ENCODE measurements around the gene MT1G. TPM values are rescaled to one million over a fixed set of nuclear protein-coding genes. Genes with fewer than 3 reads are reported as not detected.

MT1G gene
- total RNA-seq, 1 experiment from 2014 or later, result not detected

GRCh38 chr16:56649271-56649670 lies 18.6 kb downstream of the MT1G start:
- H3K27me3 Mint-ChIP-seq (ENCODE audit: unreplicated experiment), result peaks cover 81% of the 10 kb centered on the region

GRCh38 chr16:56647641-56648431 lies 20.0 kb downstream of the MT1G start:
- Mint-ChIP-seq H3K9me3 (ENCODE audit: low read depth, unreplicated experiment) (no peaks in the 10 kb centered on the region), H3K27ac (ENCODE audit: unreplicated experiment) (no peak overlapping the region), H3K4me3 (ENCODE audit: low read depth, unreplicated experiment) (no peak overlapping the region), H3K27me3 (ENCODE audit: unreplicated experiment) (peaks cover 90% of the 10 kb centered on the region), H3K4me1 (ENCODE audit: low read depth, unreplicated experiment) (peaks cover 17% of the 10 kb centered on the region), H3K36me3 (ENCODE audit: insufficient read depth, unreplicated experiment) (peaks cover 11% of the 10 kb centered on the region)
- intact Hi-C loops (cut with micrococcal nuclease; ENCODE audit: unreplicated experiment), result no loop called here
- no TSS peak for BruUV-seq (replicated peaks)
- CTCF ChIA-PET, result no interaction called here
- DNase-seq, result no peak
- no peak for TF ChIP-seq CTCF (IDR thresholded peaks at IDR 0.05; ENCODE audit: unreplicated experiment)

More at GRCh38 chr16:56649271-56649670, 18.6 kb downstream of the MT1G start:
- intact Hi-C loops (cut with micrococcal nuclease; ENCODE audit: unreplicated experiment), result no loop called here
- Mint-ChIP-seq H3K9me3 (ENCODE audit: low read depth, unreplicated experiment) (no peaks in the 10 kb centered on the region), H3K27ac (ENCODE audit: unreplicated experiment) (no peak overlapping the region), H3K36me3 (ENCODE audit: insufficient read depth, unreplicated experiment) (no peaks in the 10 kb centered on the region), H3K4me3 (ENCODE audit: low read depth, unreplicated experiment) (no peak overlapping the region), H3K4me1 (ENCODE audit: low read depth, unreplicated experiment) (peaks cover 2% of the 10 kb centered on the region)
- no TSS peak for BruUV-seq (replicated peaks)
- no peak for DNase-seq
- CTCF ChIA-PET, result interaction anchor here (1.1 kb wide), 1 partner anchor 53 kb away, joined by 5 read pairs; no protein-coding TSS in a partner anchor
- TF ChIP-seq CTCF (IDR thresholded peaks at IDR 0.05; ENCODE audit: unreplicated experiment), result no peak

GRCh38 chr16:56645838-56646237 lies 22.0 kb downstream of the MT1G start:
- Mint-ChIP-seq H3K4me3 (ENCODE audit: low read depth, unreplicated experiment) (no peak overlapping the region), H3K36me3 (ENCODE audit: insufficient read depth, unreplicated experiment) (peaks cover 11% of the 10 kb centered on the region), H3K9me3 (ENCODE audit: low read depth, unreplicated experiment) (no peaks in the 10 kb centered on the region), H3K27ac (ENCODE audit: unreplicated experiment) (no peak overlapping the region), H3K27me3 (ENCODE audit: unreplicated experiment) (peaks cover 88% of the 10 kb centered on the region), H3K4me1 (ENCODE audit: low read depth, unreplicated experiment) (peaks cover 21% of the 10 kb centered on the region)
- DNase-seq, result no peak
- CTCF ChIA-PET, result no interaction called here
- BruUV-seq (replicated peaks), result no TSS peak
- intact Hi-C loops (cut with micrococcal nuclease; ENCODE audit: unreplicated experiment), result no loop called here
- TF ChIP-seq CTCF (IDR thresholded peaks at IDR 0.05; ENCODE audit: unreplicated experiment), result no peak

DNA sequence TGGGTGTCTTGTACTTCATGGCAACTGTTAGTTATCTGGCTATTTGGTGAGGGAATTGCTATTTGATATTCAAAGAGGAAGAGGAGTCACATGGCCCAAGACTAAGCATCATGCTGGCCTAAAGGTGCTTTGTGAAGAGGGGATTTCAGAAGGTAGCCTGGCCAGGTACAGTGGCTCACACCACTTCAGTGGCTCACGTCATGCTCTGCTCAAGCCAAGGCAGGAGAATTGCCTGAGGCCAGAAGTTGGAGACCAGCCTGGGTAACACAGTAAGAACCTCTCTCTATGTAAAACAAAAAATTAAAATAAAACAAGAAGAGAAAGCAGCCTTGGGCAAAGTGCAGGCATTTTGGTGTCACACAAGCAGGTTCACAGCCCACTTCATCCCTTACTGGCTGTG lies 22.6 kb downstream of the MT1G start:
- intact Hi-C loops (cut with micrococcal nuclease; ENCODE audit: unreplicated experiment), result no loop called here
- no peak overlapping the region for H3K4me3 Mint-ChIP-seq (ENCODE audit: low read depth, unreplicated experiment)
- CTCF ChIA-PET, result no interaction called here
- DNase-seq, result no peak
- H3K27me3 Mint-ChIP-seq (ENCODE audit: unreplicated experiment), result peaks cover 92% of the 10 kb centered on the region
- no peaks in the 10 kb centered on the region for H3K9me3 Mint-ChIP-seq (ENCODE audit: low read depth, unreplicated experiment)
- BruUV-seq (replicated peaks), result no TSS peak
- H3K4me1 Mint-ChIP-seq (ENCODE audit: low read depth, unreplicated experiment), result peaks cover 21% of the 10 kb centered on the region
- no peak overlapping the region for H3K27ac Mint-ChIP-seq (ENCODE audit: unreplicated experiment)
- no peak for TF ChIP-seq CTCF (IDR thresholded peaks at IDR 0.05; ENCODE audit: unreplicated experiment)
- H3K36me3 Mint-ChIP-seq (ENCODE audit: insufficient read depth, unreplicated experiment), result peaks cover 11% of the 10 kb centered on the region
